A549 (cell line): Measurements from ENCODE around the gene RPS6KA2. TPM values are rescaled to one million over a fixed set of nuclear protein-coding genes. Genes with fewer than 3 reads are reported as not detected.

Experiments
- ATAC-seq, 2 experiments: fragments of 200-7000 bp in 1 of 2; fragments of >200 bp in 1 of 2; cut with Nextera tagmentation in 1 of 2; cut with Tn5 transposase in 1 of 2; 3 replicates each; pipeline versions ENCODE4 v1.8.0 to v1.9.1; 2018 to 2020; ENCODE audit warnings: mild to moderate bottlenecking in 1 of 2, moderate library complexity in 1 of 2
- CTCF ChIA-PET: fragments of 300-600 bp; sonication (Branson Sonifier 250); formaldehyde crosslinking; extraction: SDS; loops from one replicate; lab custom pipeline; 2021; ENCODE audit warnings: antibody characterized with exemption, inconsistent platforms; lab: Yijun Ruan, JAX
- POLR2A ChIA-PET: fragments of 350-600 bp; formaldehyde crosslinking; extraction: SDS; loops from one replicate; lab custom pipeline; 2021; ENCODE audit warnings: antibody characterized with exemption, inconsistent platforms; lab: Yijun Ruan, JAX
- DNase-seq, 2 experiments: peaks; one replicate each; pipeline versions ENCODE4 v3.0.0 to v3.0.0-alpha.2; 2011 to 2016; ENCODE audit warnings: low read depth in 1 of 2, low spot score in 1 of 2
- FAIRE-seq: peaks from 2 replicates; lab custom pipeline; 2011; peaks lifted over from hg19 to GRCh38; lab: Jason Lieb, UNC
- H3K27ac ChIP-seq, 2 experiments: fragments of >200 bp; sonication (Bioruptor Twin); formaldehyde crosslinking; 3 replicates each; pipeline ENCODE4 v1.5.1; 2016 to 2017
- H3K4me1 ChIP-seq: fragments of >200 bp; sonication (Bioruptor Twin); formaldehyde crosslinking; 3 replicates; pipeline ENCODE4 v1.6.1; 2016
- H3K4me2 ChIP-seq: fragments of >200 bp; sonication (Bioruptor Twin); formaldehyde crosslinking; 3 replicates; pipeline ENCODE4 v1.6.1; 2016
- H3K4me3 ChIP-seq: fragments of >200 bp; sonication (Bioruptor Twin); formaldehyde crosslinking; 3 replicates; pipeline ENCODE4 v1.5.1; 2016
- H3K9me3 ChIP-seq: fragments of >200 bp; sonication (Bioruptor Twin); formaldehyde crosslinking; 3 replicates; pipeline ENCODE4 v1.6.1; 2016
- BHLHE40 ChIP-seq: IDR thresholded peaks from 2 replicates; pipeline ENCODE4 v1.6.1; 2012; ENCODE audit warnings: low read depth, low read length, inconsistent platforms
- EHMT2 ChIP-seq: fragments of 200-600 bp; sonication (generic); IDR thresholded peaks from 2 replicates; pipeline ENCODE4 v1.6.1; 2016; ENCODE audit warnings: antibody characterized with exemption, low read depth, mild to moderate bottlenecking, moderate library complexity
- ELK1 ChIP-seq: fragments of 150-350 bp; IDR thresholded peaks from 2 replicates; pipeline ENCODE4 v1.6.1; 2014; ENCODE audit warnings: low read depth, mild to moderate bottlenecking, low read length
- EP300 ChIP-seq, 2 experiments: fragments of >200 bp; sonication (Bioruptor Twin); formaldehyde crosslinking; IDR thresholded peaks; 2 replicates in 1 of 2; 3 replicates in 1 of 2; pipeline ENCODE4 v1.6.1; 2016 to 2017
- FOSB ChIP-seq: fragments of 250-450 bp; sonication (Bioruptor Pico); IDR thresholded peaks from 2 replicates; pipeline ENCODE4 v1.5.0; 2020; ENCODE audit warnings: mild to moderate bottlenecking, moderate library complexity
- HES2 ChIP-seq: fragments of >200 bp; sonication (Bioruptor Twin); formaldehyde crosslinking; IDR thresholded peaks from 2 replicates; pipeline ENCODE4 v1.6.1; 2016
- HEYL ChIP-seq: fragments of 250-450 bp; sonication (Bioruptor Pico); IDR thresholded peaks from 2 replicates; pipeline ENCODE4 v1.8.0; 2021; ENCODE audit warnings: mild to moderate bottlenecking, moderate library complexity
- HMGXB4 ChIP-seq: fragments of 250-450 bp; sonication (Bioruptor Pico); IDR thresholded peaks from 2 replicates; pipeline ENCODE4 v1.5.0; 2021; ENCODE audit warnings: mild to moderate bottlenecking, moderate library complexity, borderline replicate concordance
- JUNB ChIP-seq: fragments of >200 bp; sonication (Bioruptor Twin); formaldehyde crosslinking; IDR thresholded peaks from 2 replicates; pipeline ENCODE4 v1.6.1; 2016
- KDM1A ChIP-seq: fragments of 200-600 bp; sonication (generic); IDR thresholded peaks from 2 replicates; pipeline ENCODE4 v1.6.1; 2016; ENCODE audit warnings: low read depth, mild to moderate bottlenecking
- MYC ChIP-seq: IDR thresholded peaks from 2 replicates; pipeline ENCODE4 v1.6.1; 2012; ENCODE audit warnings: mild to moderate bottlenecking, inconsistent platforms, low read length, improper control_type of control experiment, borderline replicate concordance
- NPAS2 ChIP-seq: fragments of 250-450 bp; sonication (Bioruptor Pico); IDR thresholded peaks from 2 replicates; pipeline ENCODE4 v1.8.0; 2022; ENCODE audit warnings: mild to moderate bottlenecking, moderate library complexity, borderline replicate concordance
- NR3C1 ChIP-seq: fragments of >200 bp; sonication (Bioruptor Twin); formaldehyde crosslinking; IDR thresholded peaks from 3 replicates; pipeline ENCODE4 v1.6.1; 2017
- PHF8 ChIP-seq: fragments of 200-600 bp; sonication (generic); IDR thresholded peaks from 2 replicates; pipeline ENCODE4 v1.6.1; 2016; ENCODE audit warnings: low read depth, mild to moderate bottlenecking, antibody characterized with exemption, moderate library complexity, borderline replicate concordance
- POLR2AphosphoS2 ChIP-seq: conservative IDR thresholded peaks from 2 replicates; pipeline ENCODE4 v1.6.1; 2012; ENCODE audit warnings: low read length, improper control_type of control experiment, inconsistent platforms
- REST ChIP-seq: fragments of 200-600 bp; sonication (generic); IDR thresholded peaks from 2 replicates; pipeline ENCODE4 v1.6.1; 2016; ENCODE audit warnings: antibody characterized with exemption, mild to moderate bottlenecking, moderate library complexity
- RNF2 ChIP-seq: fragments of 200-600 bp; sonication (generic); IDR thresholded peaks from 2 replicates; pipeline ENCODE4 v1.6.1; 2016; ENCODE audit warnings: low read depth, mild to moderate bottlenecking, antibody characterized with exemption, moderate library complexity, borderline replicate concordance
- SREBF2 ChIP-seq: fragments of 450-650 bp; IDR thresholded peaks from 2 replicates; pipeline ENCODE4 v1.6.1; 2014; ENCODE audit warnings: mild to moderate bottlenecking, moderate library complexity
- USF2 ChIP-seq: fragments of 450-650 bp; IDR thresholded peaks from 2 replicates; pipeline ENCODE4 v1.6.1; 2014; ENCODE audit warnings: antibody characterized with exemption
- ZFP36 ChIP-seq: fragments of 450-650 bp; IDR thresholded peaks from 2 replicates; pipeline ENCODE4 v1.6.1; 2014; ENCODE audit warnings: borderline replicate concordance; ENCODE audit not compliant: partially characterized antibody
- WGBS: methylation state at CpG from one replicate; pipeline ENCODE4 v1.1.6; 2017; ENCODE audit errors: missing lambda C conversion rate; 5-methylcytosine and 5-hydroxymethylcytosine counted together
- polyA plus RNA-seq, 4 experiments: library from polyadenylated mRNA; depleted of rRNA in 3 of 4; stranded (reverse); fragments of >200 nt; fragmentation: RNase III in 1 of 4; extraction: RNeasy Plus Mini Kit Qiagen cat#74134 plus additional on column Dnase treatment in 1 of 4; gene quantifications; 2 replicates in 3 of 4; 3 replicates in 1 of 4; pipeline ENCODE4 v1.2.3, GENCODE V29; 2011 to 2017

RPS6KA2 gene
- polyA plus RNA-seq, 2 of the 4 experiments (the other 2 are of a cell fraction) = 0.19 TPM; not detected in 1

GRCh38 chr6:166523782-166524559 lies 103.1 kb downstream of the RPS6KA2 start:
- POLR2A ChIA-PET = no interaction called here
- no peak overlapping the region for H3K27ac ChIP-seq
- no peak for TF ChIP-seq NPAS2 (CRISPR knock-in tag)
- TF ChIP-seq MYC = no peak
- no peak for TF ChIP-seq KDM1A
- TF ChIP-seq POLR2AphosphoS2 = no peak
- TF ChIP-seq, all 56 proteins: peak for 0
- no peak for DNase-seq
- Histone ChIP-seq H3K4me1 (no peaks in the 10 kb centered on the region), H3K9me3 (no peaks in the 10 kb centered on the region), H3K4me2 (no peak overlapping the region), H3K4me3 (no peak overlapping the region)
- CTCF ChIA-PET = no interaction called here
- no peak for ATAC-seq
- WGBS = 40% methylated on average over 14 of the region's 16 CpGs
- no peak for FAIRE-seq

GRCh38 chr6:166520905-166521834 lies 105.9 kb downstream of the RPS6KA2 start:
- H3K4me1 ChIP-seq = no peaks in the 10 kb centered on the region
- ATAC-seq (no peak), DNase-seq (no peak), FAIRE-seq (no peak)
- ChIA-PET CTCF (no interaction called here), POLR2A (no interaction called here)
- TF ChIP-seq PHF8 (no peak), USF2 (no peak), EP300 (IDR thresholded peaks at IDR 0.05) (no peak), NR3C1 (no peak), KDM1A (no peak), REST (no peak), EHMT2 (no peak), JUNB (no peak), SREBF2 (no peak), ZFP36 (no peak), HEYL (no peak), ELK1 (no peak), POLR2AphosphoS2 (no peak), FOSB (no peak), BHLHE40 (no peak), RNF2 (no peak), HES2 (no peak), HMGXB4 (CRISPR knock-in tag) (no peak)
- no peak overlapping the region for H3K4me2 ChIP-seq
- WGBS = 49% methylated on average over 9 of the region's 10 CpGs
- H3K9me3 ChIP-seq = no peaks in the 10 kb centered on the region
- no peak overlapping the region for H3K4me3 ChIP-seq
- no peak overlapping the region for H3K27ac ChIP-seq
